Epithelial cell of esophagus (primary cell): ENCODE measurements around the gene RHBDD2.
A peak's percentile ranks its signal among the peaks of the same experiment; 100 is the strongest.
"Not testable (repeated sequence)": the region's sequence is repeated elsewhere in the genome, so short reads cannot be mapped to it uniquely, and the experiment has no call there.

Experiments
- DNase-seq: peaks from one replicate; pipeline ENCODE4 v3.0.0; 2010; ENCODE audit warnings: low read depth
- H3K4me3 ChIP-seq: 2 replicates; pipeline ENCODE4 v1.5.1; 2011; ENCODE audit warnings: mild to moderate bottlenecking, low read length, control low read depth
- TF ChIP-seq, protein P1 (sequence below): IDR thresholded peaks from 2 replicates; pipeline ENCODE4 v1.5.1; 2011; ENCODE audit warnings: low read depth, mild to moderate bottlenecking, low read length, control low read depth, inconsistent platforms; ENCODE audit not compliant: insufficient read depth; ENCODE audit errors: missing control alignments

The RHBDD2 gene

DNA sequence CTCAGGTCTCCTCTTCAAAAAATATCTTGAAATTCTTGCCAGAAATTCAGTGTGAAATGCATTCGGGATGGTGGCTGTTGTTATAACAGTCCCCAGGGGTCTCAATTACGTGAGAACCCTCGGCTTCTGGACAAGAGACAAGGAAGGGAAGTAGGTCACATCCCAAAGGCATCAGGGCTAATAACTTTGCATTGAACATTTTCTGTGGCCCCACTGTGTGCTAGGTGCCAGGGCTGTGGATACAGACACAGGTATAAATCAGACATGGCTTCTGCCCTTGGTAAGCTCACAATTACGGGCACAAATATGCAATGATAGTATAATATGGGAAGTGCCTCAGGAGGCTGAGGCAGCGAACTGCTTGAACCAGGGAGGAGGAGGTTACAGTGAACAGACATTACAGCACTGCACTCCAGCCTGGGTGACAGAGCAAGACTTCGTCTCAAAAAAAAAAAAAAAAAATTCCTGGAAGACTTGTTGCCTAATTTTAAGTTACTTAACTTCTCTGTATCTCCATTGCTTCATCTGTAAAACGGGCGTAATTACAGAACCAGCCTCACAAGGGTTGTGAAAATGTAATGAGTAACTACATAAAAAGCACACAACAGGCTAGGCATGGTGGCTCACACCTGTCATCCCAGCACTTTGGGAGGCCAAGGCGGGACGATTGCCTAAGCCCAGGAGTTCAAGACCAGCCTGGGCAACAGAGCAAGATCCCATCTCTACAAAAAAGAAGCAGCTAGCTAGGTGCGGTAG, 2.5 kb upstream of the RHBDD2 start:
- no peak overlapping the region for H3K4me3 ChIP-seq
- TF ChIP-seq, protein P1, sequence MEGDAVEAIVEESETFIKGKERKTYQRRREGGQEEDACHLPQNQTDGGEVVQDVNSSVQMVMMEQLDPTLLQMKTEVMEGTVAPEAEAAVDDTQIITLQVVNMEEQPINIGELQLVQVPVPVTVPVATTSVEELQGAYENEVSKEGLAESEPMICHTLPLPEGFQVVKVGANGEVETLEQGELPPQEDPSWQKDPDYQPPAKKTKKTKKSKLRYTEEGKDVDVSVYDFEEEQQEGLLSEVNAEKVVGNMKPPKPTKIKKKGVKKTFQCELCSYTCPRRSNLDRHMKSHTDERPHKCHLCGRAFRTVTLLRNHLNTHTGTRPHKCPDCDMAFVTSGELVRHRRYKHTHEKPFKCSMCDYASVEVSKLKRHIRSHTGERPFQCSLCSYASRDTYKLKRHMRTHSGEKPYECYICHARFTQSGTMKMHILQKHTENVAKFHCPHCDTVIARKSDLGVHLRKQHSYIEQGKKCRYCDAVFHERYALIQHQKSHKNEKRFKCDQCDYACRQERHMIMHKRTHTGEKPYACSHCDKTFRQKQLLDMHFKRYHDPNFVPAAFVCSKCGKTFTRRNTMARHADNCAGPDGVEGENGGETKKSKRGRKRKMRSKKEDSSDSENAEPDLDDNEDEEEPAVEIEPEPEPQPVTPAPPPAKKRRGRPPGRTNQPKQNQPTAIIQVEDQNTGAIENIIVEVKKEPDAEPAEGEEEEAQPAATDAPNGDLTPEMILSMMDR, result no peak
- DNase-seq, result peak; percentile 52

DNA sequence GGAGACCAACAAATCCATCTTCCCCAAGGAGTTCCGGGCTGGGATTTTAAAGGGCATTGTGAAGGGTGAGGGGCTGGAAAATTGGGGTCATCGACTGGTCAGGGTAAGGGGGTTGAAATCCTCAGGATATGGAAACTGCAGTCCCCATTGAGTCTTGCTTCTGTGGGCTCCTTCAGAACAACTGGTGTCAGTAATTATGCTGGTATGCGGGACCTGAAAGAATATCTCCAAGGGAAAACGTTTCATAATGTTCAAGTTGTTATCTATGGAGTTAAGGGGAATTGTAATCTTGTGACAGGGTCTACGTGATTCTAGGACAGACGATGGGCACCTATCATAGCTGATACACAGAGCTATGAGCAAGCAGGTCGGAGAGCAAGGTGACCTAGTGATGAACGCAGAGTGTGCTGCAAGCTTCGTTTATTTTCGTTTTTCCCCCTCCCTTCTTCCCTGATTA, 494 bp upstream of the RHBDD2 start:
- TF ChIP-seq, protein P1, result no peak
- H3K4me3 ChIP-seq, result peak overlapping the region; percentile 31

DNA sequence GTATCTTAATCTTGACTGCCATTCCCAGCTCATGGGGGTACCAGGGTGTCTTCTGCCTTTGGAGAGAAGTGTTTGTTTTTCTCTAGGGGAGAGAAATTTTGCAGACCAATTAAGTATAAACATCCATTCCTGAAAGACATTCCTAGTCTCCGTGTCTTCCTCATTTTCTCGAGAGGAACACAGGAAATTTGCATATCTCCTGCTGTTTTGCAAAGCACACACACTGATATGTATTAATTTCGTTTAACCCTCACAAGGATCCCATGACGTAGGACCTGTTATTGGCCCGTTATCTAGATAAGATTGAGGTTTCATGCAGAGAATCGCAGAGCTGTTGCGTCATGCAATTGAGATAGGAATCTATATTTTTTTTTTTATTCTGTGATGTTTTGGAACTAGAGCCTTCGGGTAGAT, 944 bp downstream of the RHBDD2 start:
- TF ChIP-seq, protein P1, result no peak
- no peak for DNase-seq
- peak overlapping the region; percentile 93 for H3K4me3 ChIP-seq

More for the DNA sequence above, 494 bp upstream of the RHBDD2 start:
- no peak for DNase-seq

DNA sequence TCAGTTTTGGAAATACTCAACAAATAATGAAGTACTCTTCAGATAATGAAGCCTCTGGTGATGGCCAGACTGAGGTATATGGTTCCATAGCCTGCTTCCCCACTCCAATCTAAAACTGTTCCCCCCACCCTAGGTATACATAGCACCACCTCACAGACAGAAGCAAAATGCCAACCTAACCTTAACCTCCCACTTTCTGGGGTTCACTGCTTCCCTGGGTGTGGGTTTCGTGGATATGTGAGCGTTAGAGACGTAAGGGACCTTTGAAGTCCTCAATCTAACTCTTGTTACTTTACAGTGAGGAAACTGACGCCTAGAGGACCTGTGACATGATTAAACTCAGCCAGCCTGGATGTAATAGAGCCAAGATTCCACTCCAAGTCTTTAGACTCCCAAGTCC, 1.4 kb downstream of the RHBDD2 start:
- DNase-seq, result no peak
- TF ChIP-seq, protein P1, result no peak
- H3K4me3 ChIP-seq, result peak overlapping the region; percentile 93

DNA sequence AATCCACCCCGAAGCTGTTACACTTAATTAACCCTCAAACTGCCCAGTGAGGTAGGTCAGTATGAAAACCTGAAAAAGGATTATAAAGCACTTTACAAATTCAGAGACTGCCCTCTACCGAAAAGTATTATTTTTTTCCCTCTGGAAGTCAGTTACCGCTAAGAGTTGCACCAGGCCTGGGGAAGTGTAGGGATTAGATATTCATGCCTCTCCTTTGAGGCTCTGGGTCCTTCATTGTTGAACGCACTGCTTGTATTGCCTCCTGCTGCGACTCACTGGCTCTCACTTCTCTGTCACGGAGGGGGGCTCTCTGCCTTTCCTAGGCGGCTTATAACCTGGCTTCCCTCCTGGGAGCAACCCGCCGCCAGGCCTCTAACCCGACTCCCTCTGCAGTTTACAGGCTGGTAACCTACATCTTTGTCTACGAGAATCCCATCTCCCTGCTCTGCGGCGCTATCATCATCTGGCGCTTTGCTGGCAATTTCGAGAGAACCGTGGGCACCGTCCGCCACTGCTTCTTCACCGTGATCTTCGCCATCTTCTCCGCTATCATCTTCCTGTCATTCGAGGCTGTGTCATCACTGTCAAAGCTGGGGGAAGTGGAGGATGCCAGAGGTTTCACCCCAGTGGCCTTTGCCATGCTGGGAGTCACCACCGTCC, 2.7 kb downstream of the RHBDD2 start:
- no peak for DNase-seq
- no peak overlapping the region for H3K4me3 ChIP-seq
- TF ChIP-seq, protein P1, result no peak

DNA sequence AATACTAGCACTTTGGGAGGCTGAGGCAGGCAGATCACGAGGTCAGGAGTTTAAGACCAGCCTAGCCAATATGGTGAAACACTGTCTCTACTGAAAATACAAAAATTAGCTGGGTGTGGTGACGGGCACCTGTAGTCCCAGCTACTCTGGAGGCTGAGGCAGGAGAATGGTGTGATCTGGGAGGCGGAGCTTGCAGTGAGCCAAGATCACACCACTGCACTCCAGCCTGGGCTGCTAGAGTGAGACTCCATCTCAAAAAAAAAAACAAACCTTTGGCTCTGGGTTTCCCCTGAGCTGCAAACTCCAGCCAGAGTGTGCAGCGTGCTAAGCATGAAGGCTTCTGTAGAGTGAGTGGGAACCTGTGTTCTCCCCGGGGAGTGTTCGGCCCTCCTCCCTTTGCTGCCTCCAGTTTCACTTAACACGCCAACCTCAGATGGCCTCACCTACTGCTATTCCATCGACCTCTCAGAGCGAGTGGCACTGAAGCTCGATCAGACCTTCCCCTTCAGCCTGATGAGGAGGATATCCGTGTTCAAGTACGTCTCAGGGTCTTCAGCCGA, 4.5 kb downstream of the RHBDD2 start:
- DNase-seq, H3K4me3 ChIP-seq: not testable (repeated sequence)

DNA sequence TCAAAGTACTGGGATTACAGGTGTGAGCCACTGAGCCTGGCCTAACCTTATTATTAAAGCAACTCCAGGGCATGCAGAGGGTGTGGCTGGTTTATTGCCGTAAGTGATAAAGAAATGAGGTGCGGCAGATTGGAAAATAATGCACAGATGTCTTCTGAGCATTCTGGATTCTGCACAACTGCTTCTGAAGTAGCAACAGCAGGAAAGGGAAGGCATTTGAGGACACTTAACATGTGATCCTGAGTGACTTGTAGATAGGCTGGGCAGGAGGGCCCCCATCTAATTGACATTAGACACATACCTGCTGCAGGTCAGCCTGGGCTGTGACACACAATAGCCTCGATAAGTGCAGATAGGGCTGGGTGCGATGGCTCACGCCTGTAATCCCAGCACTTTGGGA, 5.6 kb downstream of the RHBDD2 start:
- no peak for DNase-seq
- H3K4me3 ChIP-seq, result no peak overlapping the region
- TF ChIP-seq, protein P1, result no peak
